Left cardiac atrium (tissue), 4 donors: ENCODE data around the gene GDI1. TPM values are rescaled to one million over a fixed set of nuclear protein-coding genes. Genes with fewer than 3 reads are reported as not detected.

Experiments
- ATAC-seq, 2 donors: fragments of 200-7000 bp; cut with Tn5 transposase; one replicate each; pipeline ENCODE4 v1.9.1; 2020; ENCODE audit warnings: mild to moderate bottlenecking in 2 of 2, moderate library complexity in 2 of 2
- DNase-seq: peaks from one replicate; pipeline ENCODE4 v3.0.0-alpha.2; 2020
- intact Hi-C, 2 donors: fragments of 100-400 bp; cut with DNase I; formaldehyde crosslinking; loops; one replicate each; pipeline versions ENCODE4 v1.14.1 to v1.15.1; 2022 to 2023
- microRNA-seq, 2 donors: library from miRNA; unstranded; fragments of <30 nt; microRNA quantifications; one replicate each; pipeline ENCODE4 v1.2.0, GENCODE V29; 2020
- total RNA-seq, 2 donors: library from RNA; stranded (reverse); fragmentation: NEBNext Ultra II Directional; extraction: Animal tissue kit (Norgen Biotek cat#: 25700); gene quantifications; one replicate each; pipeline ENCODE4 v1.2.1, GENCODE V29; 2021
- donor health status: DM: no; HTN: yes; CAD: no.
- donor health status: DM: no; HTN: yes; CAD: no; lungs with severe emphysema.
- donor health status: DM: yes; HTN: yes; CAD: no.
- donor health status: Dilated cardiomyopathy.

The GDI1 gene
- total RNA-seq, 2 donors from 2014 or later: 76.8 to 98.5 TPM

- no peak for DNase-seq
- intact Hi-C loops: no loop called here
- no peak for ATAC-seq
Measured at GRCh38 chrX:154487518-154488290, 50.8 kb downstream of the GDI1 start.

GRCh38 chrX:154488336-154489075, 51.6 kb downstream of the GDI1 start:
- ATAC-seq (no peak), DNase-seq (no peak)
- intact Hi-C loops: no loop called here

- DNase-seq: no peak
- no peak for ATAC-seq
- intact Hi-C loops: no loop called here
Measured at GRCh38 chrX:154489182-154489581, 52.2 kb downstream of the GDI1 start.

- ATAC-seq: peak; percentile 4 to 8
- intact Hi-C loops: no loop called here
- peak; percentile 46 for DNase-seq
Measured at GRCh38 chrX:154490021-154490413, 53.1 kb downstream of the GDI1 start.

- intact Hi-C loops: no loop called here
- DNase-seq: peak; percentile 94
- ATAC-seq: peak; percentile 90 to 91
Measured at GRCh38 chrX:154490414-154491083, 53.6 kb downstream of the GDI1 start, which contains the start of gene SLC10A3. Gene SLC10A3, minus strand, starts transcription at chrX:154490629. Its CDS starts 1,689 bp downstream, at chrX:154488940.

Small RNA genes lying within 50 kb of the gene (microRNA-seq; reads per million reads assigned to microRNA genes)
- gene MIR6858: 0 to 1.1 reads per million in 2 donors

Other genes with a start within 250 kb of the GDI1 start
- not detected for gene OPN1MW2, start 217.4 kb upstream of the GDI1 start, total RNA-seq
- gene OPN1MW3, start 179.6 kb upstream of the GDI1 start, total RNA-seq: not detected
- not detected for gene TEX28, start 142.0 kb upstream of the GDI1 start, total RNA-seq
- 1 to 10 TPM; 4.1 to 7.0 TPM for gene TKTL1, start 141.4 kb upstream of the GDI1 start, total RNA-seq
- 100 to 1,000 TPM; 406 to 476 TPM for gene FLNA, start 62.5 kb upstream of the GDI1 start, total RNA-seq
- gene EMD, start 57.9 kb upstream of the GDI1 start, total RNA-seq: 10 to 100 TPM; 54.5 to 70.9 TPM
- 1,000 to 10,000 TPM; 2,090 to 2,230 TPM for gene RPL10, start 38.8 kb upstream of the GDI1 start, total RNA-seq
- gene DNASE1L1, start 27.9 kb upstream of the GDI1 start, total RNA-seq: 10 to 100 TPM; 41.9 to 42.8 TPM
- 10 to 100 TPM; 36.6 to 41.2 TPM for gene TAFAZZIN, start 25.6 kb upstream of the GDI1 start, total RNA-seq
- 10 to 100 TPM; 70.8 to 86.0 TPM for gene ATP6AP1, start 8.5 kb upstream of the GDI1 start, total RNA-seq
- 10 to 100 TPM; 48.7 to 58.9 TPM for gene FAM50A, start 7.0 kb downstream of the GDI1 start, total RNA-seq
- gene PLXNA3, start 21.1 kb downstream of the GDI1 start, total RNA-seq: 10 to 100 TPM; 24.0 to 28.1 TPM
- 10 to 100 TPM; 17.7 TPM for gene LAGE3, start 42.1 kb downstream of the GDI1 start, total RNA-seq
- gene UBL4A, start 49.5 kb downstream of the GDI1 start, total RNA-seq: 10 to 100 TPM; 44.4 to 48.4 TPM
- gene SLC10A3, start 53.5 kb downstream of the GDI1 start, total RNA-seq: 10 to 100 TPM; 15.1 to 18.4 TPM
- 10 to 100 TPM; 44.4 to 51.0 TPM for gene FAM3A, start 79.1 kb downstream of the GDI1 start, total RNA-seq
- gene G6PD, start 109.7 kb downstream of the GDI1 start, total RNA-seq: 10 to 100 TPM; 30.4 to 36.0 TPM
- 10 to 100 TPM; 17.1 to 21.1 TPM for gene IKBKG, start 110.5 kb downstream of the GDI1 start, total RNA-seq
- gene CTAG1A, start 148.0 kb downstream of the GDI1 start, total RNA-seq: not detected
- gene CTAG1B, start 182.1 kb downstream of the GDI1 start, total RNA-seq: not detected
- not detected for gene CTAG2, start 216.4 kb downstream of the GDI1 start, total RNA-seq